ENCODE measurements around the gene LTB. TPM values are rescaled to one million over a fixed set of nuclear protein-coding genes. Genes with fewer than 3 reads are reported as not detected.
"Not testable (repeated sequence)": the region's sequence is repeated elsewhere in the genome, so short reads cannot be mapped to it uniquely, and the experiment has no call there.

Gene LTB
- total RNA-seq, 4 donors from 2014 or later = 0.57 to 1.5 TPM; not detected in 2

DNA sequence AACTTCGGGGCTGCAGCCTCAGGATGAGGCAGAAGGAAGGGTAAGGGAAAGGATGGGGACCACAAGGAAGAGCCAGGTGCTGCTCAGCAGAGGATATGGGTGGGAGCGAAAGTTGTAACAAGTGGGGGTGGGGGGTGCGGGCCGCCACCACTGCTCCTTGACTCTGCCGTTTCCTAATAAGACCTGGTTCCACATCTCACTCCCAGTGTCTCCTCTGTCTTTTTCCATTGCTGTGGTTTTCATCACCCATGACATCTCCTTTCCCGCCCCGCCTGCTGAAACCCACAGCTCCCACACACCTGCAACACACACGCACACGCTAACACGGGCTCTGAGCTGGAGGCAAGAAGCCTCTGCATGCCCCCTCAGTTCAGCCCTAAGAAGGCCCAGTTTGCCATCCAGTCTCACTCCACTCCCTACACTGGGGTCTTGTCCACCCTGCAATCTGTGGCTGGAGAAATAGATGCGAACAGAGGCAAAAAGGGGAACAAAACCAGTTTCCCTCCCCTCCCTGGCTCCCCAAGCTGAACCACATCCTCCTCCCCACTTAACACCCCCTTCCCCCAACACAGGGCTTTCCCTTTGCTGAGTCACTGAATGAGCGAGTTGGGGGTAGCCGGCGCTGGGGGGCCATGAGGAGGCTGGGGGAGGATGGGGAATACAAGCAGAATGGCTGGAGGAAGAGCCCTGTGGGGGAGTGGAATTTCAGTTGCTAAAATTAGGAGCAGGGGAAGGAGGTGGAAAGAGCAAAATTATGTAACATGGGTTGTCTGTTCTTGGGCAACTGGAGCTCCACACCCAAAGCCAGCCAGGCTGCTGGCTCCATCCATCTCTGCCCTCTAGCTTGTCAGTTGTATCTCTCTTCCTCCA lies 23.4 kb downstream of the LTB start:
- intact Hi-C loops (cut with DNase I) = no loop called here
- no peak for DNase-seq (ENCODE audit: extremely low spot score)
- peak overlapping the region; percentile 28 to 60 (median 50) for H3K27ac ChIP-seq (replicated peaks in 1 of 4)

DNA sequence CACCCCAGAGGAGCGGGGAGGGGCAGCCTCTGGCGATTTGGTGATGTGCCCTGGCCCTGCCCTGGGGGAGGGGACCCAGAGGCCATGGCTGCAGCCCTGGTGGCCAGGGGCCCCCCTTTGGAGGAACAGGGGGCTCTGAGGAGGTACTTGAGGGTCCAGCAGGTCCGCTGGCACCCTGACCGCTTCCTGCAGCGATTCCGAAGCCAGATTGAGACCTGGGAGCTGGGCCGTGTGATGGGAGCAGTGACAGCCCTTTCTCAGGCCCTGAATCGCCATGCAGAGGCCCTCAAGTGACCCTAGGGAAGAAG lies 24.0 kb downstream of the LTB start:
- H3K9me3 ChIP-seq = no peaks in the 10 kb centered on the region
- no peak overlapping the region for H3K4me3 ChIP-seq
- H3K27ac ChIP-seq (replicated peaks in 1 of 4) = peak overlapping the region in 3 of 4 donors; percentile 2 to 60 (median 59)
- intact Hi-C loops (cut with DNase I) = no loop called here
- H3K27me3 ChIP-seq = no peaks in the 10 kb centered on the region
- no peak for DNase-seq (ENCODE audit: extremely low spot score)
- H3K36me3 ChIP-seq = peaks cover 26 to 71% (median 43%) of the 10 kb centered on the region in 4 donors
- 76% methylated on average over 7 of the region's 8 CpGs for WGBS
- H3K4me1 ChIP-seq = peaks cover 33 to 46% (median 39%) of the 10 kb centered on the region in 4 donors
- TF ChIP-seq, protein P1, sequence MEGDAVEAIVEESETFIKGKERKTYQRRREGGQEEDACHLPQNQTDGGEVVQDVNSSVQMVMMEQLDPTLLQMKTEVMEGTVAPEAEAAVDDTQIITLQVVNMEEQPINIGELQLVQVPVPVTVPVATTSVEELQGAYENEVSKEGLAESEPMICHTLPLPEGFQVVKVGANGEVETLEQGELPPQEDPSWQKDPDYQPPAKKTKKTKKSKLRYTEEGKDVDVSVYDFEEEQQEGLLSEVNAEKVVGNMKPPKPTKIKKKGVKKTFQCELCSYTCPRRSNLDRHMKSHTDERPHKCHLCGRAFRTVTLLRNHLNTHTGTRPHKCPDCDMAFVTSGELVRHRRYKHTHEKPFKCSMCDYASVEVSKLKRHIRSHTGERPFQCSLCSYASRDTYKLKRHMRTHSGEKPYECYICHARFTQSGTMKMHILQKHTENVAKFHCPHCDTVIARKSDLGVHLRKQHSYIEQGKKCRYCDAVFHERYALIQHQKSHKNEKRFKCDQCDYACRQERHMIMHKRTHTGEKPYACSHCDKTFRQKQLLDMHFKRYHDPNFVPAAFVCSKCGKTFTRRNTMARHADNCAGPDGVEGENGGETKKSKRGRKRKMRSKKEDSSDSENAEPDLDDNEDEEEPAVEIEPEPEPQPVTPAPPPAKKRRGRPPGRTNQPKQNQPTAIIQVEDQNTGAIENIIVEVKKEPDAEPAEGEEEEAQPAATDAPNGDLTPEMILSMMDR (IDR thresholded peaks at IDR 0.05) = no peak
- TF ChIP-seq EP300 (IDR thresholded peaks at IDR 0.05) (no peak), POLR2AphosphoS5 (IDR thresholded peaks at IDR 0.05) (no peak), POLR2A (IDR thresholded peaks at IDR 0.05; ENCODE audit: low read depth) (no peak)

More for the DNA sequence above, 23.4 kb downstream of the LTB start:
- WGBS = 79% methylated on average over 14 of the region's 14 CpGs
- TF ChIP-seq EP300 (IDR thresholded peaks at IDR 0.05) (no peak), POLR2AphosphoS5 (IDR thresholded peaks at IDR 0.05) (no peak), POLR2A (IDR thresholded peaks at IDR 0.05; ENCODE audit: low read depth) (no peak)
- TF ChIP-seq, protein P1 (IDR thresholded peaks at IDR 0.05) = no peak
- Histone ChIP-seq H3K9me3 (no peaks in the 10 kb centered on the region), H3K4me1 (peaks cover 33 to 46% (median 39%) of the 10 kb centered on the region in 4 donors), H3K27me3 (no peaks in the 10 kb centered on the region), H3K4me3 (no peak overlapping the region), H3K36me3 (peaks cover 23 to 65% (median 40%) of the 10 kb centered on the region in 4 donors)

DNA sequence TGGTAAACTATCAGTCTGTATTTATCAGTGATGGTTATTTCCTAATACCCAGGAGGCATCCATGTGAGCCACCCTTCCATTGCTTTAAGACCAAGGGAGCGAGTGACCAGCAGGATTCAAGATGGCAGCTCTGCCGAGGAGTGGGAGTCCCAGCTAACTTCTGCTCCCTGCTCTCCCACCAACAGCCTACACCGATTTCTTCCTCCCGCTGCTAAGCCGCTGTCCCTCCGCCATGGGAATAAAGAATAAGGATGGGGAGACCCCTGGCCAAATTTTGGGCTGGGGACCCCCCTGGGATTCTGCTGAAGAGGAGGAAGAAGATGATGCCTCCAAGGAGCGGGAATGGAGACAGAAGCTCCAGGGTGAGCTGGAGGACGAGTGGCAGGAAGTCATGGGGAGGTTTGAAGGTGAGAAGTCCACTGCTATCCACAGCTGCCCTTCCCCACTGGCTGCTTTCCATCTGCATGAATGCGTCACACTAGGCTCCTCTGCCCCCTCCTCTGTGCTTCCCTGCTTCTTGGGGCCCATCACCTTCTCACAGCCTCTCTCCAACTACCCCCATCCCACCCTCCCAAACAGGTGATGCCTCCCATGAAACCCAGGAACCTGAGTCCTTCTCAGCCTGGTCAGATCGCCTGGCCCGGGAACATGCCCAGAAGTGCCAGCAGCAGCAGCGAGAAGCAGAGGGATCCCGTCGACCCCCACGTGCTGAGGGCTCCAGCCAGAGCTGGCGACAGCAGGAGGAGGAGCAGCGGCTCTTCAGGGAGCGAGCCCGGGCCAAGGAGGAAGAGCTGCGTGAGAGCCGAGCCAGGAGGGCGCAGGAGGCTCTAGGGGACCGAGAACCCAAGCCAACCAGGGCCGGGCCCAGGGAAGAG lies 24.5 kb downstream of the LTB start:
- no peak overlapping the region for H3K4me3 ChIP-seq
- H3K27ac ChIP-seq (replicated peaks in 1 of 4) = peak overlapping the region in 3 of 4 donors; percentile 2 to 60 (median 59)
- intact Hi-C loops (cut with DNase I) = no loop called here
- H3K9me3 ChIP-seq = no peaks in the 10 kb centered on the region
- 76% methylated on average over 23 of the region's 24 CpGs for WGBS
- H3K27me3 ChIP-seq = no peaks in the 10 kb centered on the region
- no peak for DNase-seq (ENCODE audit: extremely low spot score)
- H3K36me3 ChIP-seq = peaks cover 26 to 76% (median 45%) of the 10 kb centered on the region in 4 donors
- peaks cover 33 to 46% (median 39%) of the 10 kb centered on the region in 4 donors for H3K4me1 ChIP-seq
- TF ChIP-seq POLR2AphosphoS5 (IDR thresholded peaks at IDR 0.05) (no peak), EP300 (IDR thresholded peaks at IDR 0.05) (no peak), POLR2A (IDR thresholded peaks at IDR 0.05; ENCODE audit: low read depth) (no peak)
- TF ChIP-seq, protein P1 (IDR thresholded peaks at IDR 0.05) = no peak

DNA sequence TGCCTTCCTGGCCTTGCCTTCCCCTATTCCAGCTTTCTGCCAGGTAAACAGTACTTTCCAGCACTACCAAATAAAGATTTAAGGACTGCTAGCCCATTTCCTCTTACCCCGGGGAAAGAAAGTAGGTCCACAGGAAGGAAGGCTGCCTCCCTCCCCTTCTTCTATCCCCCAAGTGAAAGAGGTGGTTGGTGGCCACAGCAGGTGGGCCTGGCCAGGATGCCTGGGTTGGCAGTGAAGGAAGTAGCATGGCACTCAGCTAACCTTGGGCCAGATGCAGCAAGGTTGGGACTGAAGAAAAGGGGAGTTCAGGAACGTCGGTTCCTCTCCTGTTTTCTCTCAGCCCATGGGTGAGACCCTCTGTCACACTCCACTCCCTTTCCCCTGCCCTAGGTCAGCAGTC lies 25.9 kb downstream of the LTB start:
- Histone ChIP-seq H3K27ac (replicated peaks in 1 of 4) (no peak overlapping the region), H3K4me1 (peaks cover 33 to 46% (median 42%) of the 10 kb centered on the region in 4 donors), H3K36me3 (peaks cover 26 to 88% (median 50%) of the 10 kb centered on the region in 4 donors), H3K9me3 (no peaks in the 10 kb centered on the region), H3K4me3 (no peak overlapping the region), H3K27me3 (no peaks in the 10 kb centered on the region)
- intact Hi-C loops (cut with DNase I) = no loop called here
- 74% methylated on average over 3 of the region's 3 CpGs for WGBS
- no peak for TF ChIP-seq POLR2A (IDR thresholded peaks at IDR 0.05; ENCODE audit: low read depth)
- no peak for DNase-seq (ENCODE audit: extremely low spot score)

DNA sequence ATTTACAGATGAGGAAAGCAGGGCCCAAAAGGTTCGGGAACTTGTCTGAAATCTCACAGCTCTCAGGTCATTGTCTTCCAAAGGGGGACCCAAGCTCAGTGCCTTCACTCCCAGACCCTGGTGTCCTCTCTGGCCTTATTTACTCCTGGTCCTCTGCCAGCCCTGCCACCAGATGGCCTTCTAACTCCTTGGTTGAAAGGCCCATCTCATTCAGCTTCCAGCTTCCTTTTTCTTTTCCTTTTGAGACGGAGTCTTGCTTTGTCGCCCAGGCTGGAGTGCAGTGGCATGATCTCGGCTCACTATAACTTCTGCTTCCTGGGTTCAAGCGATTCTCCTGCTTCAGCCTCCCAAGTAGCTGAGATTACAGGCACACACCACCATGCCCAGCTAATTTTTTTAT lies 30.9 kb downstream of the LTB start:
- 51% methylated on average over 5 of the region's 5 CpGs for WGBS
- H3K27ac ChIP-seq (replicated peaks in 1 of 4); H3K9me3 ChIP-seq; DNase-seq (ENCODE audit: extremely low spot score); intact Hi-C loops (cut with DNase I); H3K4me3 ChIP-seq; H3K27me3 ChIP-seq: not testable (repeated sequence)
- Histone ChIP-seq H3K4me1 (peaks cover 12 to 46% (median 36%) of the 10 kb centered on the region in 4 donors), H3K36me3 (peaks cover 16 to 73% (median 41%) of the 10 kb centered on the region in 4 donors)
- TF ChIP-seq, protein P1 (IDR thresholded peaks at IDR 0.05) = peak; percentile 11 to 43 (median 31)

Data from esophagus muscularis mucosa (tissue), 4 donors.